Measurements from ENCODE around the gene IL1A.

- TF ChIP-seq CTCF (IDR thresholded peaks at IDR 0.05; ENCODE audit: insufficient read depth, low read depth, low read length) (no peak), EZH2 (IDR thresholded peaks at IDR 0.05; ENCODE audit: insufficient read depth, low read length) (no peak)
Observed at GRCh38 chr2:112824694-112825085, 40.4 kb upstream of the IL1A start.

Data from astrocyte (in vitro differentiated cells and primary cell).